DND-41 (cell line): ENCODE data around the gene REST.

Experiments
- EZH2 ChIP-seq: IDR thresholded peaks from 3 replicates; pipeline ENCODE4 v1.6.1; 2012; ENCODE audit warnings: borderline replicate concordance, low read depth, mild to moderate bottlenecking, moderate library complexity, low read length, inconsistent platforms; ENCODE audit not compliant: severe bottlenecking
- TF ChIP-seq, protein P1 (sequence below): IDR thresholded peaks from 2 replicates; pipeline ENCODE4 v1.5.1; 2012; ENCODE audit warnings: borderline replicate concordance, low read length, moderate library complexity, mild to moderate bottlenecking; ENCODE audit not compliant: poor library complexity, severe bottlenecking; ENCODE audit errors: extremely low read depth

- TF ChIP-seq, protein P1, sequence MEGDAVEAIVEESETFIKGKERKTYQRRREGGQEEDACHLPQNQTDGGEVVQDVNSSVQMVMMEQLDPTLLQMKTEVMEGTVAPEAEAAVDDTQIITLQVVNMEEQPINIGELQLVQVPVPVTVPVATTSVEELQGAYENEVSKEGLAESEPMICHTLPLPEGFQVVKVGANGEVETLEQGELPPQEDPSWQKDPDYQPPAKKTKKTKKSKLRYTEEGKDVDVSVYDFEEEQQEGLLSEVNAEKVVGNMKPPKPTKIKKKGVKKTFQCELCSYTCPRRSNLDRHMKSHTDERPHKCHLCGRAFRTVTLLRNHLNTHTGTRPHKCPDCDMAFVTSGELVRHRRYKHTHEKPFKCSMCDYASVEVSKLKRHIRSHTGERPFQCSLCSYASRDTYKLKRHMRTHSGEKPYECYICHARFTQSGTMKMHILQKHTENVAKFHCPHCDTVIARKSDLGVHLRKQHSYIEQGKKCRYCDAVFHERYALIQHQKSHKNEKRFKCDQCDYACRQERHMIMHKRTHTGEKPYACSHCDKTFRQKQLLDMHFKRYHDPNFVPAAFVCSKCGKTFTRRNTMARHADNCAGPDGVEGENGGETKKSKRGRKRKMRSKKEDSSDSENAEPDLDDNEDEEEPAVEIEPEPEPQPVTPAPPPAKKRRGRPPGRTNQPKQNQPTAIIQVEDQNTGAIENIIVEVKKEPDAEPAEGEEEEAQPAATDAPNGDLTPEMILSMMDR = no peak
- no peak for TF ChIP-seq EZH2
Measured at GRCh38 chr4:56876264-56876663, 31.4 kb upstream of the REST start.
